GM12878 (cell line): ENCODE results near the gene CDYL. TPM values are rescaled to one million over a fixed set of nuclear protein-coding genes. Genes with fewer than 3 reads are reported as not detected.
A peak's percentile ranks its signal among the peaks of the same experiment; 100 is the strongest.

Experiments
- ATAC-seq: fragments of 200-7000 bp; cut with Tn5 transposase; 3 replicates; pipeline ENCODE4 v1.9.1; 2020; ENCODE audit warnings: mild to moderate bottlenecking, moderate library complexity
- BruUV-seq: library from RNA; stranded (reverse); fragments of 400-500 nt; replicated peaks from 2 replicates; lab custom pipeline; 2021; lab: Mats Ljungman, UMichigan
- CTCF ChIA-PET: fragments of 300-600 bp; sonication (Branson Sonifier 250); formaldehyde crosslinking; extraction: SDS; loops from one replicate; lab custom pipeline; 2021; ENCODE audit warnings: inconsistent platforms; lab: Yijun Ruan, JAX
- POLR2A ChIA-PET: fragments of 350-600 bp; formaldehyde crosslinking; extraction: SDS; loops from one replicate; lab custom pipeline; 2021; ENCODE audit warnings: inconsistent platforms; lab: Charles Lee
- RAD21 ChIA-PET: fragments of 300-600 bp; sonication (Branson Sonifier 250); formaldehyde crosslinking; loops from one replicate; lab custom pipeline; 2023; ENCODE audit warnings: antibody characterized with exemption; ENCODE audit not compliant: unreplicated experiment; lab: Charles Lee
- SMC1A ChIA-PET: fragments of 300-600 bp; sonication (Branson Sonifier 250); formaldehyde crosslinking; loops from one replicate; lab custom pipeline; 2023; ENCODE audit not compliant: unreplicated experiment, uncharacterized antibody; lab: Charles Lee
- DNase-seq: peaks from one replicate; pipeline ENCODE4 v3.0.0-alpha.2; 2011; ENCODE audit warnings: low read depth, low spot score
- FAIRE-seq: peaks from 3 replicates; lab custom pipeline; 2011; peaks lifted over from hg19 to GRCh38; lab: Jason Lieb, UNC
- H2AFZ ChIP-seq: 2 replicates; pipeline ENCODE4 v1.6.0; 2011; ENCODE audit warnings: low read depth, low read length, control low read depth; ENCODE audit not compliant: control insufficient read depth
- H3K27ac ChIP-seq: 2 replicates; pipeline ENCODE4 v1.5.1; 2011; ENCODE audit warnings: control low read depth; ENCODE audit not compliant: control insufficient read depth, insufficient read depth
- H3K27me3 ChIP-seq, 2 experiments: replicated peaks in 1 of 2; 2 replicates each; pipeline versions ENCODE4 v1.6.0 to v1.6.1; 2011; ENCODE audit warnings: low read length in 1 of 2; ENCODE audit not compliant: control insufficient read depth in 2 of 2, insufficient read depth in 2 of 2
- H3K36me3 ChIP-seq, 2 experiments: 2 replicates each; pipeline ENCODE4 v1.5.1; 2011; ENCODE audit warnings: low read length in 1 of 2; ENCODE audit not compliant: control insufficient read depth in 2 of 2, insufficient read depth in 2 of 2
- H3K4me1 ChIP-seq: 2 replicates; pipeline ENCODE4 v1.6.1; 2011; ENCODE audit warnings: mild to moderate bottlenecking, low read length, moderate library complexity, mixed read lengths; ENCODE audit not compliant: control insufficient read depth, insufficient read depth
- H3K4me2 ChIP-seq: 2 replicates; pipeline ENCODE4 v1.6.0; 2011; ENCODE audit warnings: control low read depth; ENCODE audit not compliant: control insufficient read depth, insufficient read depth
- H3K4me3 ChIP-seq: fragments of 200-600 bp; sonication (generic); 2 replicates; pipeline ENCODE4 v1.5.1; 2016
- H3K79me2 ChIP-seq: 2 replicates; pipeline ENCODE4 v1.6.0; 2011; ENCODE audit warnings: low read length; ENCODE audit not compliant: control insufficient read depth, insufficient read depth
- H3K9ac ChIP-seq: 2 replicates; pipeline ENCODE4 v1.8.0; 2011; ENCODE audit warnings: low read length, control low read depth, mixed read lengths; ENCODE audit not compliant: control insufficient read depth, insufficient read depth
- H3K9me3 ChIP-seq: replicated peaks from 3 replicates; pipeline ENCODE4 v1.5.1; 2011; ENCODE audit warnings: mild to moderate bottlenecking, low read length; ENCODE audit not compliant: control insufficient read depth, insufficient read depth
- H4K20me1 ChIP-seq: 2 replicates; pipeline ENCODE4 v1.6.0; 2011; ENCODE audit not compliant: control insufficient read depth, insufficient read depth
- CREM ChIP-seq: IDR thresholded peaks from 2 replicates; pipeline ENCODE4 v1.6.1; 2014; ENCODE audit warnings: antibody characterized with exemption, low read depth
- FOS ChIP-seq: IDR thresholded peaks from 3 replicates; pipeline ENCODE4 v1.6.1; 2011; ENCODE audit warnings: borderline replicate concordance; ENCODE audit not compliant: insufficient read length; ENCODE audit errors: extremely low read depth
- FOXK2 ChIP-seq: fragments of 450-650 bp; IDR thresholded peaks from 2 replicates; pipeline ENCODE4 v1.6.1; 2017; ENCODE audit warnings: mild to moderate bottlenecking, moderate library complexity
- IKZF1 ChIP-seq: fragments of 450-650 bp; conservative IDR thresholded peaks from 2 replicates; pipeline ENCODE4 v1.6.1; 2017; ENCODE audit warnings: antibody characterized with exemption, mild to moderate bottlenecking
- KAT2A ChIP-seq: conservative IDR thresholded peaks from 2 replicates; pipeline ENCODE4 v1.6.1; 2011; ENCODE audit warnings: low read depth, low read length; ENCODE audit not compliant: control insufficient read depth
- MEF2B ChIP-seq: fragments of 450-650 bp; IDR thresholded peaks from 2 replicates; pipeline ENCODE4 v1.6.1; 2018; ENCODE audit warnings: mild to moderate bottlenecking, moderate library complexity; ENCODE audit not compliant: partially characterized antibody, poor library complexity, severe bottlenecking
- NRF1 ChIP-seq: conservative IDR thresholded peaks from 2 replicates; pipeline ENCODE4 v1.6.1; 2011; ENCODE audit warnings: mild to moderate bottlenecking, low read depth, low read length, improper control_type of control experiment
- POLR2A ChIP-seq: IDR thresholded peaks from 2 replicates; pipeline ENCODE4 v1.6.1; 2011; ENCODE audit warnings: low read depth, mild to moderate bottlenecking, low read length
- RAD21 ChIP-seq: IDR thresholded peaks from 2 replicates; pipeline ENCODE4 v1.6.1; 2011; ENCODE audit warnings: mild to moderate bottlenecking, low read depth, low read length, moderate library complexity; ENCODE audit not compliant: insufficient read depth
- RBBP5 ChIP-seq: fragments of 200-600 bp; sonication (generic); conservative IDR thresholded peaks from 2 replicates; pipeline ENCODE4 v1.6.1; 2016
- RELA ChIP-seq: fragments of 450-650 bp; IDR thresholded peaks from 2 replicates; pipeline ENCODE4 v1.8.0; 2014; ENCODE audit warnings: borderline replicate concordance; ENCODE audit not compliant: partially characterized antibody
- SIN3A ChIP-seq: IDR thresholded peaks from 2 replicates; pipeline ENCODE4 v1.6.1; 2012; ENCODE audit warnings: low read depth, low read length, improper control_type of control experiment
- ZNF207 ChIP-seq: fragments of 450-650 bp; IDR thresholded peaks from 2 replicates; pipeline ENCODE4 v1.6.1; 2014; ENCODE audit warnings: antibody characterized with exemption, mild to moderate bottlenecking, borderline replicate concordance
- WGBS: methylation state at CpG from one replicate; pipeline ENCODE4 v1.1.6; 2016; ENCODE audit warnings: low lambda C conversion rate; ENCODE audit not compliant: insufficient replicate concordance, insufficient coverage; ENCODE audit errors: missing lambda C conversion rate; 5-methylcytosine and 5-hydroxymethylcytosine counted together
- in situ Hi-C: fragments of 300-500 bp; cut with MboI; formaldehyde crosslinking; loops from 9 replicates; pipeline ENCODE4 v1.14.3; 2018; ENCODE audit warnings: mixed read lengths
- intact Hi-C: fragments of 100-400 bp; cut with micrococcal nuclease; formaldehyde crosslinking; loops from one replicate; pipeline ENCODE4 v1.14.2; 2022; ENCODE audit not compliant: unreplicated experiment
- polyA plus RNA-seq, 11 experiments: library from polyadenylated mRNA; depleted of rRNA in 4 of 11; unstranded in 6 of 11; stranded (reverse) in 5 of 11; fragments of >200 nt; fragmentation: Nextera tagmentation in 4 of 11; fragmentation: Illumina TruSeq in 1 of 11; extraction: Ambion mirVana in 4 of 11; extraction: Trizol in 1 of 11; gene quantifications; 1 replicate in 1 of 11; 2 replicates in 10 of 11; pipeline versions ENCODE4 v1.2.1 to v1.2.3, GENCODE V29; 2011 to 2016; ENCODE audit warnings: inconsistent platforms in 2 of 11, missing spikeins in 2 of 11, low read depth in 1 of 11
- total RNA-seq, 4 experiments: library from RNA; depleted of rRNA in 3 of 4; stranded (reverse); fragments of >200 nt in 3 of 4; fragmentation: Illumina TruSeq in 1 of 4; extraction: Trizol in 1 of 4; gene quantifications; 2 replicates each; pipeline versions ENCODE4 v1.2.1 to v1.2.3, GENCODE V29; 2013 to 2021
- TF ChIP-seq, protein P1 (sequence below): fragments of 150-350 bp; IDR thresholded peaks from 2 replicates; pipeline ENCODE4 v1.6.1; 2016; ENCODE audit warnings: low read depth, low read length
- TF ChIP-seq, protein P2 (sequence below): fragments of 150-350 bp; IDR thresholded peaks from 2 replicates; pipeline ENCODE4 v1.6.1; 2014; ENCODE audit warnings: mild to moderate bottlenecking, low read depth, low read length
- TF ChIP-seq, protein P3 (sequence below): fragments of 450-650 bp; IDR thresholded peaks from 2 replicates; pipeline ENCODE4 v1.6.1; 2017; ENCODE audit warnings: mild to moderate bottlenecking

CDYL gene
- total and polyA plus RNA-seq, 10 of the 15 experiments (the other 5 are each of a cell fraction or from before 2014, with no cell fraction given): 9.3 to 61.2 (median 28.5) TPM

DNA sequence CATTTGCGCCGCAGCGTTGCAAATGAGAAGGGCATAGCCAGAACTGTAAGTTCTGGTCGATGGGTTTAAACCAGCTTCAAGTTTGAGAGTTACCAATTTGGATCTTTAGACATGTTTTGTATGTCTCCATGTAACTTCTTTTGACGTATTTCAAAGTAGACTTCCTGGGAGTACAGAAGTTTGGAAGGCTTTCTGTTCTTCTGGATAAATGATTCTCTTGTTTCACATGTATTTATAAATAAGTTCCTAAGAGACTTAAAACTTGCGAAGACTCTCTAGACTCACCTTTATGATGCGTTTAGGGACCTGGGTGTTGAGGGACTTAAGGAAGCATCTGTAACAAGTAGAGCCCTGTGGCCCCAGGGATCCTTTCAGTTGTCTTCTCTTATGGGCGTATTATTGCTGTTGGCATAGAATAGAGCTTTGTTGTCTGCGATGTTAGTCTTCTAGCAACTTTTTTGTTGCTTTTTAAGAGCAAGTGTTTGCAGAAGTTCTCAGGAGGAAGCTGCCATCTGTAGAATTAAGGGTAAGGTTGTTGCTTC lies 1.3 kb downstream of the CDYL start:
- Histone ChIP-seq H3K4me3 (peak overlapping the region; percentile 89), H4K20me1 (0 out of 2 replicates have a peak, but pooled peaks cover 3% of the 10 kb centered on the region), H3K27me3 (peaks cover 3% of the 10 kb centered on the region in 2 experiments; a peak in 2 of 4 replicates), H3K36me3 (no peaks in the 10 kb centered on the region), H3K9ac (peak overlapping the region; percentile 46), H3K4me2 (peak overlapping the region; percentile 92), H3K79me2 (peaks cover 54% of the 10 kb centered on the region), H3K27ac (peak overlapping the region; percentile 60), H3K4me1 (peaks cover 30% of the 10 kb centered on the region), H2AFZ (no peak overlapping the region), H3K9me3 (peaks cover 3% of the 10 kb centered on the region; the same call in 2 of the 3 replicates)
- TSS peak; percentile 96 for BruUV-seq
- 12% methylated on average over 9 of the region's 9 CpGs for WGBS
- ATAC-seq (no peak; the same call in 2 of the 3 replicates), DNase-seq (no peak), FAIRE-seq (no peak)
- in situ Hi-C loops: loop anchor here (10.0 kb wide), 1 partner anchor 753 kb away; a partner anchor contains a TSS
- SMC1A ChIA-PET: interaction anchor here (0.5 to 12.1 kb wide), 14 partner anchors 10 to 760 kb away, joined by 3 to 237 read pairs (median 4); no protein-coding TSS in a partner anchor
- intact Hi-C loops: loop anchor here (2.0 kb wide), 3 partner anchors 123 to 225 kb away; no protein-coding TSS in a partner anchor
- POLR2A ChIA-PET: interaction anchor here (0.6 to 2.9 kb wide), 9 partner anchors 9 to 237 kb away, joined by 3 to 18 read pairs (median 5); no protein-coding TSS in a partner anchor
- RAD21 ChIA-PET: interaction anchor here (0.9 to 11.3 kb wide), 13 partner anchors 9 to 158 kb away, joined by 3 to 203 read pairs (median 4); no protein-coding TSS in a partner anchor
- CTCF ChIA-PET: interaction anchor here (0.9 to 1.5 kb wide), 10 partner anchors 9 to 158 kb away, joined by 3 to 7 read pairs (median 4); no protein-coding TSS in a partner anchor
- no peak for TF ChIP-seq RELA
- TF ChIP-seq CREM: peak; percentile 88; the same call in 1 of the 2 replicates
- TF ChIP-seq FOXK2: no peak
- TF ChIP-seq ZNF207: no peak
- TF ChIP-seq, protein P1, sequence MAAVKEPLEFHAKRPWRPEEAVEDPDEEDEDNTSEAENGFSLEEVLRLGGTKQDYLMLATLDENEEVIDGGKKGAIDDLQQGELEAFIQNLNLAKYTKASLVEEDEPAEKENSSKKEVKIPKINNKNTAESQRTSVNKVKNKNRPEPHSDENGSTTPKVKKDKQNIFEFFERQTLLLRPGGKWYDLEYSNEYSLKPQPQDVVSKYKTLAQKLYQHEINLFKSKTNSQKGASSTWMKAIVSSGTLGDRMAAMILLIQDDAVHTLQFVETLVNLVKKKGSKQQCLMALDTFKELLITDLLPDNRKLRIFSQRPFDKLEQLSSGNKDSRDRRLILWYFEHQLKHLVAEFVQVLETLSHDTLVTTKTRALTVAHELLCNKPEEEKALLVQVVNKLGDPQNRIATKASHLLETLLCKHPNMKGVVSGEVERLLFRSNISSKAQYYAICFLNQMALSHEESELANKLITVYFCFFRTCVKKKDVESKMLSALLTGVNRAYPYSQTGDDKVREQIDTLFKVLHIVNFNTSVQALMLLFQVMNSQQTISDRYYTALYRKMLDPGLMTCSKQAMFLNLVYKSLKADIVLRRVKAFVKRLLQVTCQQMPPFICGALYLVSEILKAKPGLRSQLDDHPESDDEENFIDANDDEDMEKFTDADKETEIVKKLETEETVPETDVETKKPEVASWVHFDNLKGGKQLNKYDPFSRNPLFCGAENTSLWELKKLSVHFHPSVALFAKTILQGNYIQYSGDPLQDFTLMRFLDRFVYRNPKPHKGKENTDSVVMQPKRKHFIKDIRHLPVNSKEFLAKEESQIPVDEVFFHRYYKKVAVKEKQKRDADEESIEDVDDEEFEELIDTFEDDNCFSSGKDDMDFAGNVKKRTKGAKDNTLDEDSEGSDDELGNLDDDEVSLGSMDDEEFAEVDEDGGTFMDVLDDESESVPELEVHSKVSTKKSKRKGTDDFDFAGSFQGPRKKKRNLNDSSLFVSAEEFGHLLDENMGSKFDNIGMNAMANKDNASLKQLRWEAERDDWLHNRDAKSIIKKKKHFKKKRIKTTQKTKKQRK: no peak
- 0 out of 2 replicates have a peak, but pooled peaks have one; percentile 66 for TF ChIP-seq SIN3A
- TF ChIP-seq, protein P2, sequence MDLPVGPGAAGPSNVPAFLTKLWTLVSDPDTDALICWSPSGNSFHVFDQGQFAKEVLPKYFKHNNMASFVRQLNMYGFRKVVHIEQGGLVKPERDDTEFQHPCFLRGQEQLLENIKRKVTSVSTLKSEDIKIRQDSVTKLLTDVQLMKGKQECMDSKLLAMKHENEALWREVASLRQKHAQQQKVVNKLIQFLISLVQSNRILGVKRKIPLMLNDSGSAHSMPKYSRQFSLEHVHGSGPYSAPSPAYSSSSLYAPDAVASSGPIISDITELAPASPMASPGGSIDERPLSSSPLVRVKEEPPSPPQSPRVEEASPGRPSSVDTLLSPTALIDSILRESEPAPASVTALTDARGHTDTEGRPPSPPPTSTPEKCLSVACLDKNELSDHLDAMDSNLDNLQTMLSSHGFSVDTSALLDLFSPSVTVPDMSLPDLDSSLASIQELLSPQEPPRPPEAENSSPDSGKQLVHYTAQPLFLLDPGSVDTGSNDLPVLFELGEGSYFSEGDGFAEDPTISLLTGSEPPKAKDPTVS: no peak
- no peak for TF ChIP-seq POLR2A
- TF ChIP-seq IKZF1: 0 out of 2 replicates have a peak, but pooled peaks have one; percentile 28
- TF ChIP-seq NRF1: no peak
- TF ChIP-seq, protein P3, sequence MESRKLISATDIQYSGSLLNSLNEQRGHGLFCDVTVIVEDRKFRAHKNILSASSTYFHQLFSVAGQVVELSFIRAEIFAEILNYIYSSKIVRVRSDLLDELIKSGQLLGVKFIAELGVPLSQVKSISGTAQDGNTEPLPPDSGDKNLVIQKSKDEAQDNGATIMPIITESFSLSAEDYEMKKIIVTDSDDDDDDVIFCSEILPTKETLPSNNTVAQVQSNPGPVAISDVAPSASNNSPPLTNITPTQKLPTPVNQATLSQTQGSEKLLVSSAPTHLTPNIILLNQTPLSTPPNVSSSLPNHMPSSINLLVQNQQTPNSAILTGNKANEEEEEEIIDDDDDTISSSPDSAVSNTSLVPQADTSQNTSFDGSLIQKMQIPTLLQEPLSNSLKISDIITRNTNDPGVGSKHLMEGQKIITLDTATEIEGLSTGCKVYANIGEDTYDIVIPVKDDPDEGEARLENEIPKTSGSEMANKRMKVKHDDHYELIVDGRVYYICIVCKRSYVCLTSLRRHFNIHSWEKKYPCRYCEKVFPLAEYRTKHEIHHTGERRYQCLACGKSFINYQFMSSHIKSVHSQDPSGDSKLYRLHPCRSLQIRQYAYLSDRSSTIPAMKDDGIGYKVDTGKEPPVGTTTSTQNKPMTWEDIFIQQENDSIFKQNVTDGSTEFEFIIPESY: no peak
- no peak for TF ChIP-seq MEF2B
- no peak for TF ChIP-seq RAD21
- TF ChIP-seq RBBP5: no peak
- TF ChIP-seq KAT2A: no peak
- TF ChIP-seq FOS: no peak
